HuH-7.5 (cell line): ENCODE results near the gene HERC2.
"Not testable (repeated sequence)": the region's sequence is repeated elsewhere in the genome, so short reads cannot be mapped to it uniquely, and the experiment has no call there.

Experiments used
- DNase-seq: peaks from one replicate; pipeline ENCODE4 v3.0.0; 2011; ENCODE audit warnings: low spot score

HERC2 gene

DNA sequence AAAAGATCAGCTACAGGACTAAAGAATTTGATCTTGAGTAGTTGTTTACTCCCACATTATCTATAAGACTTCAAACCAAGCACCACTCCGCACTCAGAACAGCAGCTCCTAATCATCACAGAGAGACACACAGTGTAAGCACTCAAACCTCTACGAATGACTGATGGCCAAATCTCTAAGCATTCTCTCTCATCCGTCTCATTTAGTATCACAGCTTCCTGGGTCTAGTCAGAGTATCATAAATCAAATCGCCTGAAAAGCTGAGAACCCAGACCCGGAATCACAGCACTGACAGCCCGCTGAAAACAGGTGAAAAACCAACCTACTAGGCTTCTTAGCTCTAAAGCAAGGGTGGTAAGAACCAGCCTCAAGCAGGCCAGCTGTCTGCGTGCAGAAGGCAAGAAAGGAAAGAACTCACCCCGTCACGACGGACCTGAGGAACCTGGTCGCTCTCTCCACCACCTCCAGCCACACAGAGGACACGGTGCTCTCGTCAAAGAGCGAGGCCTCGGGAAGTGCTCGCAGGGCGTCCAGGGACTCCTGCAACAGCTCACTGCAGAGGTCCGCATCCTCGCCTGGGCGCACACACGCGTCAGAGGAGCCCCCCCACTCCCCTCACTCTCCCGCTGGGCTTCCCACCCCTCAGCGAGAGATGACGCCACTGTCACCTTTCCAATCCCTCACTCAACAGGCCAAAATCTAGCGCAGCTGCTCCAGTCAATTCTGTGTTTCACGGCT, 47.9 kb downstream of the HERC2 start:
- DNase-seq: no peak

DNA sequence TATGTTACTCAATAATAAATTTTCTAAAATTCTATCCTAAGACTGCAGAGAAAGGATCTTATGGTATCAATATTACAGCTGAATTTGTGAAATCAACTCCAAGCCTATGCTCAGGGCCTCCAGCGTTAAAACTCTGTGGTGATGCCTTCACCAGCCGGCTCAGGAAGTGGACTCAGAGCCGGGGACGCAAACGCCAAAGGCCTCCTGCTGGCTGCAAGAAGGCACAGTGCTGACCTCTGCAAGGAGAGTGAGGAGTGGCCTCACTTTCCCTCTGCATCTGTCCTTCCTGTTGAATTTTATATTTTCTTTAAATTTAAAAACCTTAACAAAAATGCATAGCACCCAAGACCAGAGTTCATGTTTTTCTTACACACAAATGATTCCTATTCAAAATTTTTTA, 48.5 kb downstream of the HERC2 start:
- no peak for DNase-seq

DNA sequence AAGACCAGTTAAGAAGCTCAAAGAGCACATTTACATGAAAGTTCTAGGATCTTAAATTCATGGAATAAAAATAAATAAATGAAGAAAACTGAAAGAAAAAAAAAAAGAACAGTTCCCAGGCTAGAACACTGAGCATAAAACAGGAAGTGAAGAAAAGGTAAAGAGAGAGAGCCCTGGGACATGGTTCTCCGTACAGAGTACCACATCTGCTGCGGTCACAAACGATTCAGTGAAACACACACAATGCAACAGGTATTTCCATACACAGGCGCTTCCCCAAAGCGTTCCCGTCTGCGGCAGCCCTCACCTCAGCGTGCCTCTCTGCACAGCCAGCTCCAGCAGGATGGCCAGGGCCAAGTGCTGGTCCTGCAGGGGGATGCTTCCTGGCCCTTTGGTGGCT, 49.4 kb downstream of the HERC2 start:
- no peak for DNase-seq

DNA sequence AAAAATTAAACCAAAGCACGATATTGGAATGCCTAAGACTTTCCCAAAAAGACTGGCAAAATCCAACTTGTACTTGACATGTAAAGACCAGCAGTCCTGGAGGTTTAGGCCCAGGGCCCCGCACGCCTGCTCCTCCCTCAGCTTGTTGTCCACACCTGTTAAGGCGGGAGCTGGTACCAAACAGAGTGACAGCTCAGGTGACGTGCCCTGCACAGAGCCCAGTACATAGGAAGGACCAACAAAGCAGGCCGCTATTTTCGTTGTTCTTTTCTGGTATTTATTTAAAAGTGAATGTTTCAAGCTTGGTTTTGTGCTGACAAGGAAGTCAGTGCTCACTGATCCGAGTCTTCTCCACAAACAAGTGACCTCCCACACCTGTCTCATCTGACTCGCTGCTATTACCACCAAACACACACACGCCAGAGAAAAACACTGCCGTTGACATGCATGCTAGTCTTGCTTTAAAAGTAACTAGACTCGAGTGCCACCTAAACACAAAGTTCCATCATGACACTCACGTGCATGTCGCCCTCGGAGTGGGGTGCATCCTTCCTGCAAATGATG, 50.2 kb downstream of the HERC2 start:
- no peak for DNase-seq

DNA sequence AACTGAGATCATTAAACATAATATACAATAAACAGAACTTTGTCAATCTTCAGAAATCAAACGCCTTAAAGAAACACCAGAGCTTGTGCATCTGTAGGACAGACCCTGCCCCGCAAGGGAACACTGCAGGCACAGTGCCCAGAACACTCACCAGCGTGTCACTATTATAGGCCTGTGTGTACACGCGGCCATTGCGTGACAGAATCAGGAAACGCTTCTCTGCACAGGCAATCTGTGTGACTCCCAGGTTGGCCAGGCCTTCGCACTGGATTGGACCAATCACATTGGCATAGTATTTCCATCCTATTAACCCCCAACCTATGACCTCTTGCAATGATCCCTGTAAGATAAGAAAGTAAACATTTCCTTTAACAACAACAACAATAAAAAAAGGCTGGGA, 52.9 kb downstream of the HERC2 start:
- DNase-seq: no peak

DNA sequence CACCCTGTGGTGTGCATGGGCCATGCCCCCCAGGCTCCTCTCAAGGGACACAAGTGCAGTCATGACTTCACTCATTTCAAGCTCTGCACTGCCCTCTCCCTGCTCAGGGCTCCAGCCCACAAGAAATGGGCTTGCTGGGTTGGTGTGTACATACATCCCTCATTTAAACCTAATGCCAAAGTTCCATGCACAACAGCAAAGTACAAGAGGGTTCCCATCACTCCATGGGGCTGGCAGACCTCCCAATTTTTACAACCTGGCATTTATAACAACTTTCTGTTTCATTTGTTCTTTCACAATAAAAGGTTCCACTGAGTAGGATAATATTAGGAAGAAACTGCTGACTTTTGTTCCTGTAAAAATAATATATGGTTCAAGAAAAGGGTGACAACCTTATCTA, 54.3 kb downstream of the HERC2 start:
- DNase-seq: no peak

DNA sequence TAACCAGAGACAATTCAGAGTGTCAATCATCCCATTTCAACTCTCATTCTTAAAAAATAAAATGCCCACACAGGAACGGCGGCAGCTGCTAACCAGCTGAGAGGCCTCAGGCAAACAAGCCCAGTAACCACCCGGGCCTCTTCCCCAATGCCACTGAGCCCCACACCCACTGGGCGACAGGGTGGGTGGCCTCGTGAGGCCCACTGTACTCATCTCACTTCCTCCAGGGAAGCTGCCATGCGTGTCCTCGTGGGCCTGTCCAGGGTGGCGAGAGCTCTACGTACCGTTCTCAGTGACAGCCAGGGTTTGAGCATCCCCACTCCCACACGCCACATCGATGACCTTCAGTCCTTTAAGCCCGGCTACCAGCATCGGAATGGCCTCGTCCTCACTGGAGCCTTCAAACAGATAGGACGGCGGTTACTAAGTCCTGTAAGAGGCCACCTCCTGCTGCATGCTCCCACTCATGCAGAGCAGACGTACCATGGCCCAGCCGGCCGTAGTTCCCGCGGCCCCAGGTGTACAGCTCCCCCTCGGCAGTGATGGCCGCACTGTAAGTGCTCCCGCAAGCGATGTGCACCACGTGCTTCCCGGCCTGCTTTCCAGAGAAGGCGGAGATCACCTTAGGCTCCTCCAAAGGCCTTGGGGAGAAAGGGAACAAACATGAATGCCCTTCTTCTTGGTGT, 56.5 kb downstream of the HERC2 start:
- DNase-seq: no peak

DNA sequence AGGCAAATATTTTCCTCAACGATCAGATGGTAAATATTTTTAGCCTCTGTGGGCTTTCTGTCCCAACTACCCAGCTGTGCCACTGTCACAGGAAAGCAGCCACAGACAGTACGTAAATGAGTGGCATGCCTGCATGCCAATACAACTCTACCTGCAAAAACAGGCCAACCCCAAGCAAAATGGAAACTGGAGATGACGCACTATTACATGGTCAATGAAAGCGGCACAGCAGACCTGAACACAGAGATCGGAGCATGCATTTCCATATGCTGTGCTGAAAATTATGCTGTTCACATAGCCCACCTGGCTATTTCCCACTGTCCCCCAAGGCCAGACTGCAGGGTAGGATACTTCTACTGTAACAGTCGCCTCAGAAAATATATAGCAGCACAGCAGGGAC, 57.8 kb downstream of the HERC2 start:
- no peak for DNase-seq

DNA sequence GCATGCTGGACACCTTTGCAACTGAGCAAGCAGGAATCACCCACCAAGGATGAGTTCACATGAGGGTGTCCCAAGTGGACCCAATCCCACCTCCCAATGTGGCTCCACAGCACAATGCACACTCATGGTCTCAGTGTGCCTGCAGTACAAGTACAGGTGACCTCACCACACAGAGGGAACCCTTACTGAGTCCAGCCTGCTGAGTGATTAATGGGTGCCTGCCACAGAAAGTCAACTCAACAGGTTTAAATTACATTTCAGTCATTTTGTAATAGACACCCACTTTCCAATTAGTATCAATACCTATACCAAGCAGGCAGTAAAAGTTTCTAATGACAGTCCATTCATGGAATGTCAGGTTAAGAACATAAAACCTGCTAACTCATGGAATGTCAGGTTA, 59.5 kb downstream of the HERC2 start:
- no peak for DNase-seq

DNA sequence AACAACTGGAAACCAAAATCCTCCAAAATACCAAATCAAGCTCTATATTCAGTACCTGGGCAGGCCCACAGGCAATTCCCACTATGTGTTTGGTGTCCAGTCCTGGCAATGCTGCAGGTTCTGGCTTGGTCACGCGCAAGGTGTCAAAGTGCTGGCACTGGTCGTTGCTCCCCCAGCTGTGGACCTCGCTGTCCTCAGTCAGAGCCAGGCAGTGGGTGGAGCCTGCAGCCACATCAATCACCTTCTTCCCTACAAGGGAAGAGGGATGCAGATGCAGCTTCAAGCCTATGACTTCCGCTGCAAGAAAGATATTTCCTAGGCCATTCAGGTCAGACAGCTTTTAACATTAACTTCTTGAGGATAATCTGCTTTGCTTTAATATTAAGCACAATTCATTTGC, 61.3 kb downstream of the HERC2 start:
- no peak for DNase-seq

DNA sequence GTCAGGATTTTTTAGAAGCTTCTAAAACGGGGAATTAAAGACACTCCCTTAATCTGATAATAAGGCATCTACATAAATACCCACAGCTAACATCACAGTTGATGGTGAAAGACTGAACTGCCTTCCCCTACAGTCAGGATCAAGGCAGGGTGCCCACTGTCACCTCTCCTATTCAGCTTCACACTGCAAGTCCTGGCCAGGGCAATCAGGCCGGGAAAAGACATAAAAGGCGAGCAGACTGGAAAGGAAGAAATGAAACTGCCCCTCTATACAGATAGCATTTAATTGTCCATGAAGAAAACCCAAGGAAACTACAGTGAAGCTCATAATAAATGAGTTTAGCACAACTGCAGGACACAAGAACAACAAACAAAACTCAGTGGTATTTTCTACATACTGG, 61.7 kb downstream of the HERC2 start:
- no peak for DNase-seq

DNA sequence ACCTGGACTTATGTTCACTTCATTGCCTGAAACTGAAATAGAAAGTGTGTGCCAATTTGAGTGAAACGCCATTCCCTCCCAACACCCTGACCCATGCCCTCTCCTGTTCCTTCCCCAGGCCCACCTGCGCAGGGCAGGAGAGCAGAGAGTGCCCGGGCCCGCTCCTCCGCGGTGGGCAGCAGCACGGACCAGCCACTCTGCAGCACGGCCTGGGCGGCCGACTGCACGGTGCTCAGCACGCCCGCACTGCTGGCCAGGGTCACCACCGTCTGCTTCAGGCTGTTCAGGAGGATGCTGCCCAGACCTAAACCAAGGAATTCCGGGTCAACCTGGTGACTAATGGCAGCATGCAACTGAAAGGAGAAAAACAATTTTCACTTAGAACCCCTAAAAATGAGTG, 66.0 kb downstream of the HERC2 start:
- no peak for DNase-seq

DNA sequence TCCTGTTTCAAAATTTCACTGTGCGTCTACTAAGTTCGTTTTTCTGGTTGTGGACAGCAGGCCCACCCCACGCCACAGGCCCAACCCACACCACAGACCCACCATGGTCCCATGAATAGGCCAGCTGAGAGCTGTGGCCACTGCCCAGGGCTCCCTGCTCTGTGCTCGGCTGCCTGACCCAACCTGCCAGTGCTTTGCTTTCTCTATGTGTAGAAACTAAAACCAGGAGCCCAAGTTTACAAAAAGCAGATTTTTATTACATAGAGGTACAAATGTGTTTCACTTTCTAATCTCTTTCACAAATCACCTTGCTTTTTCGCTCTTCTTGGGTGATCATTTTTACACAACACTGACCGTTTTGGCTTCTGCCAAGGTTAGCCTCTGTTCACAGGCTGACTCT, 69.1 kb downstream of the HERC2 start:
- no peak for DNase-seq

DNA sequence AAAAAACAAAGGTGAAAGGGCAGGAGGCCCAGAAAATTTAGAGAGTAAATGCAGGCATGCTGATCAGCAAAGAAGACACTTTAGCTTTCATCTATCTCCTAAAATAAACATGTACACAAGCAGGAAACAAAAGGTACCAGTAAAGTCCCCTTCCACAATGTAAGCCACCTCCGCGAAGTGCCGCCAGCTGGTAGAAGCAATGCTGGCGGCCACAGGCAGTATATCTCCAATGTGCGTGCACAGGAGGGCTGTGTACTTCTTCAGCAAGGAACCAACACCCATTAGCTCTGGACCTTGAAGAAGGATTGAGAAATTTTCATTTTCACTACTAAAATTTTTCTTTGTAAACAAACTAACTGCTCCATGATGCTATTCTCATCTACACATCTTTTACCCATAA, 75.4 kb downstream of the HERC2 start:
- DNase-seq: no peak

DNA sequence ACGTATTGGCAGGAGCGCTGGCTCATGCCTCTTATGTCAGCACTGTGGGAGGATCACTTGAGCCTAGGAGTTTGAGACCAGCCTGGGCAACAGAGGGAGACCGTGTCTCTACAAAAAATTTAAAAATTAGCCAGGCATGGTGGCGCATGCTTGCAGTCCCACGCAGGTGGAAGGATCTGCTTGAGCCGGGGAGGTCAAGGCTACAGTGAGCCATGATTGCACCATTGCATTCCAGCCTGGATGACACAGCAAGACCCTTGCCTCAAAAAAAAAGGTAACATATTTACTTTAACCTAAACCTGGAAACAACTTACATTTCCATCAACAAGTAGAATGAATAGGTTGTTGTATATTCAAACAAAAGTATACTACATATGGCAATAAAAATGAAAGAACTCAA, 78.1 kb downstream of the HERC2 start:
- no peak for DNase-seq

DNA sequence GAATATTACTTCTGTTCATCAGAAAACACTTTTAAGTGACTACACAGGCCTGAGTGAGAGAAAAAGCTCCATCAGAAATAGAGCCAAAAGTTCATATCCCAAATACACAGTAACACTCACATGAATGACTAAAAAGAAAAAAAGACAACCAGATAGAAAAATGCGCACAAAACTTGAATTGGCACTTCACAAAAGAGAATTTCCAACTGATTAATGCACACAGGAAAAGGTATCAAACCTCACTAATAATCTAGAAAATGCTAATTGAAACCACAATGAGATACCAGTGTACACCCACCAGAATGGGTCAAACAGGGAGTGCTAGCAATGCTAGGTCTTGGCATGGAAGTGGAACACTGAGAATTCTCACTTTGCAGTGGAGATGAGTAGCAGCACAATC, 78.6 kb downstream of the HERC2 start:
- DNase-seq: no peak

DNA sequence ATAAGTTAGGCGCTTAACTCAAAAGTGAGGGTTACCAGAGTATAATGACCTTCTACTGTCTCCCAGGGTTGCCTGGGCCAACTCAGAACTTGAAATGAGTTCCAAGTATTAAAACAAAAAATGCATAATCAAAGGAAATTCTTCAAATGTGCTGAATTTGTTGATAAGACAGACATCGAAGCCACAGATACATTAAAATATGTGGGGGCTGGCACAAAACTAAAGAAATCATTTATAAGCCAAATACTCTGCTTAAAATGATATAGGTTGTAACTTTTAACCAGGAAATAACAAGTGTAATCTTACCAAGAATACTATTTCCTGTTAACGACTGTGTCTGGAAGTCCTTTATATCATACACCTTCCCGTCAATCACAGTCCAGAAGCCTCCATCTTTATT, 83.7 kb downstream of the HERC2 start:
- not testable (repeated sequence) for DNase-seq

DNA sequence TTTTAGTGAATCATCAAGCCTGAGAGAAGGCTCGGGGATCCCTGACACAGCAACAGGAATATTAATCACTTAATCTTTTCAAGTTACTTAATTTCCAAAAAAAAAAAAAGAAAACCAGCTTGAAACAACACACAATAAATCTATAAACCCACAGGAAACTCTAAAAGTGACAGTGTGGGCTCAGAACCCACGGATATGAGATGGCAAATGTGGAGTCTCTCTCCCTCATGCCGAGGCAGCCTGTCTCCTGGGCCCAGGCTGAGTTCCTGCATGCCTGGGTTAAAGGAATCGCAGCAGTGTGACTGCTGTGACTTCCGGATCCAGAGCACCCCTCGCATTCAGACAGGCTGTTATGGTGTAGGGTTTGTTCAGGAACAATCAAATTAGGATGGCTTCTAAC, 90.2 kb downstream of the HERC2 start:
- DNase-seq: not testable (repeated sequence)

DNA sequence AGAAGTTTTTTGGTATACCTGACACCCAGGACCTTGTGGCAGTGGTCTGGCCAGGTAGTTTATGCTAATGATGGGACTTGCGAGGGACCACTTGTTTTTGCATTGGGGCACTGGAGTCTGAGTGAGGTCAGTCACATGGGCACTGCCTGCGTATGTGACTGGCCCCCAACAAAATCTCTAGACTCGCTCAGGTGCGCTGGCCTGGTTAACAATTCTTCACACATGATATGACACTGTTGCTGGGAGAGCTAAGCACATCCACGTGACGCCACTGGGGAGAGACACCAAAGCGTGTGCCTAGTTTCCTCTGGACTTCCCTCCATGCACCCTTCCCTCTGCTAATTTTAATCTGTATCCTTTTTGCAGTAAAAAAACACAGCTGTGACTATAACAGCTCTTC, 90.6 kb downstream of the HERC2 start:
- DNase-seq: not testable (repeated sequence)

DNA sequence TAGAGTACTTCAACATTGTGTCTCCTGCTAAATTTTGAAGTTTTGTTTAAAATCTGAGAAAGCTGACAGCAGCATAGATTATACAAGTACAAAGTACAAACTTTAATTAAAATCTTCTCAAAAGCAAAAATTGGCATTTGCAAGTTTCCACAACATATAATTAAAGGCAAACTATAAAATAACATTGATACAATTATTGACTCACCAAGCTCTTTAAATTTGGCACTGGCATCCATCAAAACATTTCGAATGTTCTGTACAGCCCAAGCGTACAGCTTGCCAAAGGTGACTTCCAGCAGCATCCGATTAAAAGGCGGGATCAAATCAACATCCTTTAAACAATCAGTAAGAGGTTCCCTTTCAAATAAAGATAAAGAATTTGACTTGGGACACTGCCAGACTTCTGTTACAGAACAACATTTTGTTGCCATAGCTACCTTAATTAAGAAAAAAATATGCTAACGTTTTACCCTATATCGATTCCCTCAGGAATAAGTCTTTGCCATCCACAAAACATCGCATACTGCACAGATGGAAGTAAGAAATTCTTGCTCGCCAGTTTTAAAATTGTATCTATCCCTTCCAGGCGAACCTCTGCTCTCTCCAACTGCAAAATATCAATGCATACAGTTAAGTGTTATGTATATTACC, 92.9 kb downstream of the HERC2 start:
- not testable (repeated sequence) for DNase-seq

DNA sequence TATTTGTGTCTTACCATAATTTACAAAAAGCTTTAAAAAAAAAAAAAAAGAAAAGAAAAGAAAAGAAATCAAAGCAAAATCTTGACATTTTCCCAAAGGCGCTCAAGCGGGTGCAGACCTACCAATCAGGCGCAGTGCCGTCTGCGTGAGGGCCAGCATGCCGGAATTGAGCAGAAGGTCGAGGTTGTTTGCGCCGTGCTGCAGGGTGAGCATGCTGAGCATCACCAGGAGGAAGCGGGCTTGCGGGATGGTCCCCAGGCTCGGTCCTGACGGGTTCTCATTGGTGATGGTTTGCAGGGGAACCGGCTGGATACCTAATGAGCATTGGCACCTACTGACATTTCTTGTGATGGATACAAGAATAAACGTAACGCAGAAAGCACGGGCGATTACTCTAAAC, 93.9 kb downstream of the HERC2 start:
- DNase-seq: no peak

DNA sequence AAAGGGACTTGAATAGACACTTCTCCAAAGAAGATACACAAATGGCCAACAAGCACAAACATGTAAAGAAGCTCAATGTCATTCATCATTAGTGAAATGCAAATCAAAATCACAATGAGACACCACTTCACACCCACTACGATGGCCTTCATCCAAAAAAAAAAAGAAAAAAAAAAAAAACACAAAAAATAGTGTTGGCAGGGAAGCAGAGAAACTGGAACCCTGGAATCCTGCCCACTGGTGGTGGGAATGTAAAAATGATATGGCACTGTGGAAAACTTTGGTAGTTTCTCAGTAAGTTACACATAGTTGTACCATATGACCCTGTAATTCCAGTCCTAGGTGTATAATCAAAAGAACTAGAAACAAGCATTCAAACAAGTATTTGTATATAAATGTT, 94.7 kb downstream of the HERC2 start:
- not testable (repeated sequence) for DNase-seq

DNA sequence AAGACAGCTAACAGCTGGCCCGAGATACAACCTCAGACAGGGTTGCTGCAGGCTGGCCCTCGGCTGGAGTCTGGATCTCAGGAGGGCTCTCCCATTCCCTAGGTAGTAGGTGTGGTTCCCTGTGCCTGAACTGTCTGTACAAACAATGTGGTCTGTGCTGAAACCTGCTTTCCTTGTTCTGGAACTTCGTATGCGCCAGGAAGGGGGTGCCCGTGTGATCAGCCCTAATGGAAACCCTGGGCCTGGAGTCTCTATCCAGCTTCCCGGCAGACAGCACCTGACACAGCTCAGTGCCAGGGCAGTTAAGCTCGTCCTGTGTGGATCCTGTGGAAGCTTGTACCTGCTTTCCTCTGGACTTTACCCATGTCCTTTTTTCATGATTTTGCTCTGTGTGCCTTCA, 99.4 kb downstream of the HERC2 start:
- not testable (repeated sequence) for DNase-seq
